ENCODE results near the gene CEACAM16.

Gene CEACAM16

GRCh38 chr19:44744871-44745332, 46.0 kb downstream of the CEACAM16 start:
- DNase-seq (ENCODE audit: low read depth) = no peak
- H3K4me3 ChIP-seq (ENCODE audit: low read length) = no peak overlapping the region
- no peak for TF ChIP-seq CTCF (conservative IDR thresholded peaks at IDR 0.05; ENCODE audit: low read depth, low read length)

- no peak overlapping the region for H3K4me3 ChIP-seq (ENCODE audit: low read length)
- TF ChIP-seq CTCF (conservative IDR thresholded peaks at IDR 0.05; ENCODE audit: low read depth, low read length) = no peak
- no peak for DNase-seq (ENCODE audit: low read depth)
These were observed 46.4 kb downstream of the CEACAM16 start for GRCh38 chr19:44745341-44745831.

- TF ChIP-seq CTCF (conservative IDR thresholded peaks at IDR 0.05; ENCODE audit: low read depth, low read length) = no peak
- DNase-seq (ENCODE audit: low read depth) = no peak
- H3K4me3 ChIP-seq (ENCODE audit: low read length) = no peak overlapping the region
These were observed 47.1 kb downstream of the CEACAM16 start for GRCh38 chr19:44745887-44746600.

- no peak for DNase-seq (ENCODE audit: low read depth)
- H3K4me3 ChIP-seq (ENCODE audit: low read length) = no peak overlapping the region
- TF ChIP-seq CTCF (conservative IDR thresholded peaks at IDR 0.05; ENCODE audit: low read depth, low read length) = no peak
These were observed 47.6 kb downstream of the CEACAM16 start for GRCh38 chr19:44746616-44746945.

GRCh38 chr19:44746946-44747738, 48.2 kb downstream of the CEACAM16 start:
- H3K4me3 ChIP-seq (ENCODE audit: low read length) = peak overlapping the region; percentile 61
- TF ChIP-seq CTCF (conservative IDR thresholded peaks at IDR 0.05; ENCODE audit: low read depth, low read length) = no peak
- DNase-seq (ENCODE audit: low read depth) = peak; percentile 72

- peak overlapping the region; percentile 61 for H3K4me3 ChIP-seq (ENCODE audit: low read length)
- DNase-seq (ENCODE audit: low read depth) = no peak
- TF ChIP-seq CTCF (conservative IDR thresholded peaks at IDR 0.05; ENCODE audit: low read depth, low read length) = no peak
These were observed 48.9 kb downstream of the CEACAM16 start for GRCh38 chr19:44747739-44748425.
